Fibroblast of skin of left biceps (primary cell): ENCODE measurements around the gene DENND1C.

Experiments
- DNase-seq, 2 experiments: peaks; one replicate each; pipeline ENCODE4 v3.0.0-alpha.2; 2013; ENCODE audit warnings: low read depth in 2 of 2

DENND1C gene

GRCh38 chr19:6480848-6481415 lies 655 bp downstream of the DENND1C start:
- no peak for DNase-seq

DNA sequence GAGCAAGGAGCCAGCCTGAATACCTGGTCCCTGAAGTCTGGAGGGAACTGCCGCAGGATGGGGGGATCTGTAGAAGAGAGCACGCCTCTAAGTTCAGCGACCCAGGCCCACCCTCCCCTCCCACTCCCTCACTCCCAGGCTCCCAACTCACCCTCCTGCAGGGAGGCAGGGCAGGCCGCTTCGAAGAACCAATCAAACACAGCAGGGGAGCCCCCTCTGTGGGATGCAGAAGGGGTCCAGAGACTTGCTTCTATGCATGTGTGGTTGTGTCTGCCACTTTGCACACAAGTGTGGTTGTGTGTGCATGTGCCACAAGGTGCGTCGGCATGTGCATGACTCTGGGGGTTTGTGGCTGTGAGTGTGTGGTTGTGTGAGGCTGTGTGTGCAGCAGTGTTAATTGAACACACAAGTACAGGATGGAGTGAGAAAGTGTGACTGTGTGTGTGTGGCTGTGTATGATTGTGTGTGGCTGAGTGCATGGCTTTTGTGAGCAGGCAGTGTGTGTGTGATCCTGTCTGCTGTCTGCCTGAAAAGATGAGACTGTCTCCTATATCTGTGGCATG lies 1.7 kb downstream of the DENND1C start:
- no peak for DNase-seq

DNA sequence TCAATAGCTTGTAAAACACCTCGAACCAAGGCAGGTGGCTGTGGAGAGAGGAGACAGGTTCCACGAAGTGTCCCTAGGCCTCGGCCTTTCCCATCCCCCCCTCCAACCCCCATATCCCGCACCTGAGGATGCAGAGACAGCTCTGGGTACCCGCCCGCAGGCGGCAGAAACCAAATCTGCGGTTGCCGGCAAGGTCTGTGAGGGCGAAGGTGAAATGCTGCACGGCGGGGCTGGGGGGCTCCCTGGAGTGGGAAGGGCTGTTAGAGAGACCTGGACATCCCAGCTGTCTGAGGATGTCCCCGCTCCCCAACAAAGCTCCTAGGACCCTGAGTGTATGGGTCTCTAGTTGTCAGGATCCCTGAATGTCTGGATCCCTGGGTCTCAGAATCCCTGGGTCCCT lies 2.8 kb downstream of the DENND1C start:
- DNase-seq, result no peak

DNA sequence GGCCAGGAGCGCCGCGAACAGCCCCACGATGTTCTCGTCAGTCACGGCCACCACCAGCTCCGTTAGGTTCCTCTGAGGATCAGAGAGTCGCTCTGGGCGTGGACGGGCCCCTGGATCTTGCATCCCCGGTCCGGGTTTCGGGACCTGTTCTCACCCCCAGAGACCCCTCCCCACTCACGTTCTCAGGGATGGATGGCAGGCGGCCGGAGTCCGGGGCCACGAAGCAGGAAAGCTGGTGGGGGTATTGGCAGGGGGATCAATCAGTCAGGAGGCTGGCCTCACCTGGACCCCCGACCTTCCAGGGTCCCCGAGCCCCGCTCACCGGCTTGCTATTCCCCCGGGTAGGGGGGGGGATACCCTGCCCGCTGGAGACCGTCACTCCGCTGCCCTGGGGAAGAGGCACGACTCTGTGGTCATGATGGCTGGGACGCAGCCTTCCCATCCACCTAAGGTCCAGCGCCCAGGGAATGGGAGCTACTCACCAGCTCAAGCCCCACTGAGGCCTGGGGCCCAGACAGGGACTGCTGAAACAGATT lies 4.6 kb downstream of the DENND1C start:
- no peak for DNase-seq

DNA sequence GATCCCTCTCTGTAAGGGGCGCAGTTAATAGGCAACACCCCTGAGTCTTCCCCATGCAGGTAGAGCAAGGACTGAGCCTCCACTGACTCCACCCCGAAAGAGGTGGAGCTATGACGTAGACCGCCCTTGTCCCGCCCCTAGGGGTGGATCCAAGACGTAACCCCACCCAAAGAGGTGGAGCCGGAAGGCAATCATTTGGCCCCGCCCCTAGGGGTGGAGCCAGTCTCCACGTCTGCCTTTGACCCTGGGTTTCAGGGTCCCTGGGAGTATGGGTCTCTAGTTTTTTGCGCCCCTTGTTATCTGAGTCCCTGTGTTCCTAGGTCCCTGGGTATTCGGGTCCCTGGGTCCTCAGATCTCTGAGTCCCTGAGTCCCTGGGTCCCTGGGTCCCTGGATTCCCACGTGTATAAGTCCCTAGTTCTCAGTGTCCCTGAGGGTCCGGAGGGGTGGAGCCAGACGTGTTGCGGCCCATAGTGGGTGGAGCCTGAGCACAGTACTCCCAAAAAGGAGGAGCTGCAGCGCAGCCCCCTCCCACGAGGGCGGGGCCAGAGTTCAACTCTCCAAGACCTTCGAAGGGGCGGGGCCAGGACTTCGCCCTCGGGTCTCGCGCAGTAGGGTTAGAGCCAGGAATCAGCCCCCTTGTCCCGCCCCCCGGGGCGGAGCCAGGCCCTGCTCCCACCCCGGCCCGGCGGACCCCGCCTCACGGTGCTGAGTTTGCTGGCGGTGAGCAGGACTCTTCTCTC lies 5.3 kb downstream of the DENND1C start:
- DNase-seq, result peak; percentile 5 to 9

GRCh38 chr19:6475321-6476108 lies 6.1 kb downstream of the DENND1C start:
- DNase-seq, result no peak

- DNase-seq, result no peak
Observed at GRCh38 chr19:6473647-6474046, 7.9 kb downstream of the DENND1C start.

DNA sequence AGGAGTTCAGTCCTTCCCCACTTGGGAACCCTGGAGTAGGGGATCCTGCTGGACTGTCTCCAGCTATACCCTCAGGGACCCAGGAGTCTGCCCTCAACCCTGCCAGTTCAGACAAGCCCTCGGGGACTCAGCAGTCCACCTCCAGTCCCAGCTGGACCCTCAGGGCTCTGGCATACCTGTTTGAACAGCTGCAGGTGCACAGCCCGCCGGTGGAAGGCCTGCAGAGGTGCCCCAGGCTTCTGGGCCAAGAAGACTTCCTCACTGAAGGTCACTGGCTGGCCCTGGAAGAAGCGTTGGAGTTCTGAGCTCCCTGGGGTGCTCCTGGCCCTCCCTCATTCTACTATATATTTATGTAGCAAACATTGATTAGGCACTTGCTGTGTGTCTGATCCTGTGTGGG lies 8.9 kb downstream of the DENND1C start:
- DNase-seq, result no peak

DNA sequence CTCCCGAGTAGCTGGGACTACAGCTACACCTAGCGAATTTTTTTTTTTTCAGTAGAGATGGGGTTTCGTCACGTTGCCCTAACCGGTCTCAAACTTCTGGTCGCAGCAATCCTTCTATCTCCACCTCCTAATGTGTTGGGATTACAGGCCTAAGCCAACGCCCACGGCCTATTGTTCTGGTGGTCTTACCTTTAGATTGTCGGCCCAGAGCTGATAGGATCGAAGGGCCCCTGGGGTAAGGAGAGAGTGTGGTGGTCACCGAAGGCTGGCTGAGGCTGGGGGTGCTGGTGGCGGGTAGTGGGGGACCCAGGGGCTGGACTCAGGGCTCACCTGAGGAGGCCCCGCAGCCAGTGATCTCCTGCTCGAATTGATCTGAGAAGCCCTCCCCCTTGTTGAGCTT lies 10.5 kb downstream of the DENND1C start:
- DNase-seq, result no peak

DNA sequence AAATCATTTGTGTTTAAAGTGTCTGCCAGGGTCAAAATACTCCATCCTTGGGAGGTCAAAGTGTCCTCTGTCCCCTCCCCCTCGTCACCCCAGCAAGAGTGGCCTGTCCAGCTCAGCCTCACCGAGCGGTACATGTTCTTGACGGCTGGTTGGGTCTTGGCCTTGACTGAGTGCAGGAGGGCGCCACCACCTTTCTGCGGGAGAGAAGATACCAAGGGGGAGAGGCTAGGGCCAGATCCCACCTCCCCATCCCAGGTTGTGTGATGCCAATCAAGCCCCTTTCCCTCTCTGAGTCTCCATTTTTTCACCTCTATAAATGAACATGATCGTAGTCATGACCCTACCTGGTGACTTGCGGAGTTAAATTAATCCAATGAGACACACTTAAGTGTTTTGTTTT lies 11.4 kb downstream of the DENND1C start:
- no peak for DNase-seq

GRCh38 chr19:6467384-6467783 lies 14.2 kb downstream of the DENND1C start:
- DNase-seq, result no peak

- no peak for DNase-seq
Observed at GRCh38 chr19:6466526-6467248, 14.9 kb downstream of the DENND1C start.

GRCh38 chr19:6465663-6466062 lies 15.9 kb downstream of the DENND1C start:
- no peak for DNase-seq

- DNase-seq, result no peak
Observed at GRCh38 chr19:6465006-6465405, 16.6 kb downstream of the DENND1C start.

DNA sequence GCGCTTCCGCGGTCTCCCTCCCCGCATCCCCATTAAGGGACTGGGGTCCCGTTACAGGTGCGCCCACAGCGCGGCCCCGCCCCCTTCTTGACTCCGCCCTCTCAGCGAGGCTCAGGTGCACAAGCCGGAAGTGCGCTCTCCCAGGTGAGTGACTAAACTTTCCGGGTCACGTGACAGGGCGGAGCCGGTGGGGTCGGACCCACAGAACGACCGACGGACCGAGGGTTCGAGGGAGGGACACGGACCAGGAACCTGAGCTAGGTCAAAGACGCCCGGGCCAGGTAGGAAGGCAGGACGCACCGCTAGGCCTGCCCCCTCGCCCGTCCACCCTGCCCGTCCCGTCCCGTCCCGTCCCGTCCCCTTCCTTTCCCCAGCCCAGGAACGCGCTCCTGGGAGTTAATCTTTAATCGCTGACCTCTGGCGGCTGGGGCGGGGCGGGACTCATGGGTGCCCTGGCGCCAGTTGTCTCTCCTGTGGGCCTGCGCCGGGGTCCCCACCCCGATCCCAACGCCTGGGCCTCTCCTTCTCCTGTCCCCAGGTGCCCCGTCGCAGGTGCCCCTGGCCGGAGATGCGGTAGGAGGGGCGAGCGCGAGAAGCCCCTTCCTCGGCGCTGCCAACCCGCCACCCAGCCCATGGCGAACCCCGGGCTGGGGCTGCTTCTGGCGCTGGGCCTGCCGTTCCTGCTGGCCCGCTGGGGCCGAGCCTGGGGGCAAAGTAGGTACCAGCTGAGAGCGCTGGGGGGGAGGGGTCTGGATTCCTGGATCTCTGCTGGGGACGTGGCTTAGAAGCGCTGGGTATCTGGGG lies 17.3 kb downstream of the DENND1C start, which contains the start of gene CRB3:
Gene CRB3 (plus strand): TSS at position 202 of the 804 bp plus-strand sequence. CDS start 431 bp downstream, at position 633.
- no peak for DNase-seq

DNA sequence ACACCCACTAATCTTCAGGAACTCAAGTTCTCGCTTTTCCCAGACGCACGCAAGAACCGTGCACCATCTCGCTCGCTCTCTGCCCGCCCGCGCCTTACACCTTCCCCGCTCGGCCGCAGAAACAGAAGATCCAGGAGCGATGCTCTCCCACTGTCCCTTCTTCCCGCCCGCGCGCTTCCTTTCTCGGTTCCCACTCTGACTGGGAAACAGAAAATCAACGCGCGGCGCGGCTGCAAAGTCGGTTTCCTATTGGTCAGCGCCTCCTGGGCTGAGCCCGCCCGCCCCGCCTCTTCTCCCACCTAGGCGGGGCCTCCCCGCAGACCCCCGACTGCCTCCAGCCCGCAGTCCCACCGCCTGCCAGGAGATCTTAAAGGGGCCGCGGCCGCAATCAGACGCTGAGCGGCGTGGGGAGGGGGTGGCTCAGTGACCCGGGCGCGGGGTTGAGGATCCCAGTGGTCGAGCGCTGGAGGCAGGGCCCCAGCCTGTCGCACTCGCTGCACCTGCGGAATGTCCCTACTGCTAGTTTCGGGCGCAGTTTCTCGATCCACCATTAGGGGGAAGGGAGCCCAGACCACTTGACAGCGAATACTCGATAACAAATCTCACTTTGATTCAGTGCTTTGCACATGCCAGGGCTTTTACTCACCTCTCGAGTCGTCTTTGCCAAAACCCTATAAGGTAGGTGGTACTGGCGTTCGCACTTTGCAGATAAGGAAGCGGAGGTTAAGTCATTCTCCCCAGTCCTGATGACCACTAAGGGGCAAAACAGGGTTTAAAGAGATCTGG lies 21.3 kb downstream of the DENND1C start:
- DNase-seq, result peak; percentile 98

DNA sequence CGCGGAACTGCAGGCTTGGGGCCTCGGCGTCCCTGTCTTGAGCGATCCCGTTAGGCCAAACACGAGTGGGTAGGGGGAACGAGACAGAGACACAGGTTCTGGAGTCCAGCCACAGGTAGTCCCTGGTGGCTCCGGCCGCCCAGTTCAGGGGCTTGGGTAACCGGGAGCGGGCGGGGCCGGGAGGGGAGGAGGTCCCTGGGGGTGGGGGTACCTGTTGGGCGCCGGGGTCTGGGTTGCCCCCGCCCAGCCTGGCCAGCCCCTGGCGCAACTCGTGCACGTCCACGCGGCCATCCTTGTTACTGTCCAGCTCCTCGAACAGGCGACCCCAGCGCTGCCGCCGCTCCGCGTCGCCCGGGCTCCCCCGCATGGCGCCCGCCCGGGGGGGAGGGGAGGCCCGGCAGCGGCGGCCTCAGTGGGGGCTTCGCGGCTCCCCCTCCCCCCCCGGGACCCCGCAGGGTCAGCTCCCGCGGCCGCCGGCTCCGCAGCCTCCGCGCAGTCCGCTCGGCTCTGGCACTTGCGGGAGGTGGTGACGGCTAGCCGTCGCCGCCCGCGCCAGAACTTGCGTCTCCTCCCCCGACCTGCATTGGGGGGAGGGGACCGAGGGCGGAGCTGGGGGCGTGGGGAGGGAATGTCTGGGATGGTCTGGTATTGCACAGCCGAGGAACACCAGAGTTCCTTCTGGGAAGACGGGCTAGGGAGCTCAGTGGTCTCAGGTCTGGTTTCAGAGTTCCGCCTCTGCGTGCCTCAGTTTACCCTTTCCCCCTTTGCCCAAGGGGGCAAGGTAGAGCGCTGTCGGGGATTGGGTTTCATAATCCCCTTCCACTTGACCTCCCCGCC lies 22.1 kb downstream of the DENND1C start, which contains the start of gene SLC25A23:
Gene SLC25A23 (minus strand): TSS at position 531 of the 837 bp plus-strand sequence. CDS start 164 bp downstream, at position 367.
- DNase-seq, result peak; percentile 49 to 53

DNA sequence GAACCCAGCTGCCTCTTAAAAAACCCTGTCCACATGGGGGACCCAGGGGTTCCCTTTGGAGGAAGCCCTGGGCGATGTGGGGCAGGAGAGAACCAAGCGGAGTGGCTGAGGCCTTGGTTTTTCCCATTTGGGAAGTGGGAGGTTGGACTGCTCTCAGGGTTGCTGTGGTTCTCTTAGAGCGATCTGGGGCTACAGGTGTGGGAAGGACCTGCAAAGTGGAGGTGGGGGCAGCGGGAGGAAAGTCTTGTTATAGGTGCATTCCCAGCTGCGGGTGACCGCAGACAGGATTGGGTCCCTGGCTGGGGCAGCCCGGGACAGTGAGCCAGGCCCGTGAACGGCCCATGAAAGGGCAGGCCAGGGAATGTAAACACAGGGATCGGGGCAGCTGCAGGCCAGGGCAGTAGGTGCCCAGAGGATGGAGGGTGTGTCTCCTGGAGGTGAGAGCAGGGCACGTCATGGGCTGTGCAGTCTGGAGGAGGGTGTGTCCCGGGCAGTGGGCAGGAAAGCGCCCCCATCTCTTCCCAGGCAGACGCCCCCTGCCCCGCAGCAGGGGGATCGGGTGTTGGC lies 22.8 kb downstream of the DENND1C start:
- no peak for DNase-seq
